Thymus (tissue), 11 donors: ENCODE data around the gene TIPIN. TPM values are rescaled to one million over a fixed set of nuclear protein-coding genes. Genes with fewer than 3 reads are reported as not detected.
"Not testable (repeated sequence)": the region's sequence is repeated elsewhere in the genome, so short reads cannot be mapped to it uniquely, and the experiment has no call there.

Experiments used
- DNase-seq, 9 donors: peaks; one replicate each; pipeline ENCODE4 v3.0.0-alpha.2; 2013; ENCODE audit warnings: low spot score in 9 of 9, low read depth in 6 of 9, missing footprints in 1 of 9
- H3K27ac ChIP-seq, 2 donors: one replicate each; pipeline ENCODE4 v1.5.1; 2013; ENCODE audit warnings: control low read depth in 1 of 2, low read depth in 1 of 2, low read length in 1 of 2, mild to moderate bottlenecking in 1 of 2, moderate library complexity in 1 of 2
- H3K27me3 ChIP-seq, 2 donors: one replicate each; pipeline ENCODE4 v1.5.1; 2013; ENCODE audit warnings: low read length in 1 of 2; ENCODE audit not compliant: control insufficient read depth in 2 of 2, insufficient read depth in 1 of 2
- H3K36me3 ChIP-seq, 2 donors: one replicate each; pipeline ENCODE4 v1.5.1; 2013; ENCODE audit warnings: low read length in 1 of 2, mild to moderate bottlenecking in 1 of 2, moderate library complexity in 1 of 2; ENCODE audit not compliant: control insufficient read depth in 2 of 2, insufficient read depth in 2 of 2
- H3K4me1 ChIP-seq, 2 donors: one replicate each; pipeline ENCODE4 v1.5.1; 2013; ENCODE audit warnings: low read length in 2 of 2; ENCODE audit not compliant: control insufficient read depth in 2 of 2, insufficient read depth in 2 of 2
- H3K4me3 ChIP-seq, 2 donors: one replicate each; pipeline ENCODE4 v1.5.1; 2013; ENCODE audit warnings: low read length in 2 of 2, control low read depth in 1 of 2, mild to moderate bottlenecking in 1 of 2
- H3K9me3 ChIP-seq, 2 donors: one replicate each; pipeline ENCODE4 v1.5.1; 2013; ENCODE audit warnings: low read length in 1 of 2, mild to moderate bottlenecking in 1 of 2; ENCODE audit not compliant: control insufficient read depth in 2 of 2, insufficient read depth in 1 of 2
- WGBS: extraction: QIAGEN DNeasy Blood & Tissue Kit; methylation state at CpG from one replicate; pipeline ENCODE4 v1.1.7; 2013; 5-methylcytosine and 5-hydroxymethylcytosine counted together
- polyA plus RNA-seq: library from polyadenylated mRNA; stranded (reverse); fragments of 200-250 nt; gene quantifications from one replicate; pipeline ENCODE4 v1.2.3, GENCODE V29; 2013
- total RNA-seq: library from RNA; stranded (reverse); fragments of 120-200 nt; gene quantifications from one replicate; pipeline ENCODE4 v1.2.4, GENCODE V29; 2013
- donor health status: healthy.

The TIPIN gene
- total and polyA plus RNA-seq, 2 donors, result 6.2 to 15.1 TPM

DNA sequence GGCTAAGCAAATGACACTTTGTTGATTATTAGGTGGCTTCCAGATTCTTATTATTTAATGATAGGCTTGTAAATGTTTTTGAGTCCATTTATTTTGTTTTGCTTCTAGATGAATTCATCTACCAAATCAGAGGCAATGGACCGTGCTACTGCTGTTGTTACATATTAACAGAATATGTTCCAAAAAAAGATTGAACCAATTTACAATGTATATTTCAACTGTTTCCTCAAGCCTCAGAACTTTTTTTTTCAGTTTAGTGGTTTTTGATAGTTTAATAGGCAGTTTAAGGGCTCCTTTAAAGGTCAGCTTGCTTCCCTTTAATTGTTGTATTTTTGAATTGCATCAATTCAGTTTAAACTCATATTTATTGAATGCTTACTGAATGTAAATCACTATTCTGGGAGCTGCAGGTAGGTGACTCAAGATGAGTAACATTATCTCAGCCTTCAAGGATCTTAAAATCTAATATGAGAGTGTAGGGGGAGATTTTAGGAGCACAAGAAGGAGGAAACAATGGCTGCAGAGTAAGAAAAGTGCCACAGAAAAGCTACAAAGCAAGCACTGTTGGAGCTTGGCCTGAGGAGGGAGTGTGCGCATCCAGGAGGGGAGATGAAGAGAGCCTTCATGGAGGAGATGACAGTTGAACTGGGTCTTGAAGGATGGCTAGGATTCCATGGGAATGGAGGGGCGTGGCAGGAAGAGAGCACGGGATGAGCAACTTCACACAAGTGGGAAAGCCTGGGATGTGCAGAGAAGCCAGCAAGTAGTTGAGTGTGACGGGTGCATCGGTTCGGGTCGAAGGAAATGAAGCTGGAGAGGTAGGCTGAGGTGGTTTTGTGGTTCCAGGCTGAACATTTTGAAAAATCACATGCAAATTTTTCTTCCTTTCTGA is 44.9 kb upstream of the TIPIN start:
- no peaks in the 10 kb centered on the region for H3K27me3 ChIP-seq
- no peak overlapping the region for H3K4me3 ChIP-seq
- peaks cover 18 to 32% of the 10 kb centered on the region in 2 donors for H3K4me1 ChIP-seq
- no peaks in the 10 kb centered on the region for H3K9me3 ChIP-seq
- H3K27ac ChIP-seq, result peak overlapping the region in 1 of 2 donors; percentile 44
- DNase-seq, result peak in 1 of 9 donors; percentile 57
- peaks cover under 1 to 6% of the 10 kb centered on the region in 2 donors for H3K36me3 ChIP-seq
- WGBS, result 33% methylated on average over 8 of the region's 8 CpGs

DNA sequence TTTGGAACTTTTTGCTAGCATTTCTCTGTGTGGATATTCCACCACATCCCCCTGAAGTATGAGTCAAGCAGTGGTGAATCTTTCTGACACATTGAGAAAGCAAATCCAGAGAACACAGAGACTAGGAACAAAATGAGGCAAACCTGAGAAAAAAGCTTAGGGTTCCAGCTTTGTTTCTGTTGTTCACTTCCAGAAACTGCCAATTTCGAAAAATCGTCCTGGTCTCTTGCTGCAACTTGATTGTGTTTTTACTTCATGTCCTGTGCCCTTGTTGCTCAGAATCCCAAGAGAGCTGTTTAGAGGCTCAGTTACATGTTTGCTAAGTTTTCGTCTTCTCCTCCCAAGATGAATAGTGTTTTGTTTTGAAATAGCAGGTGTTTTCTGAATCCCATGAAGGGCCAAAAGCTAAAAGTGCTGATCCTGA is 43.9 kb upstream of the TIPIN start:
- H3K4me3 ChIP-seq, result no peak overlapping the region
- peak overlapping the region in 1 of 2 donors; percentile 4 for H3K27ac ChIP-seq
- peaks cover 17 to 26% of the 10 kb centered on the region in 2 donors for H3K4me1 ChIP-seq
- H3K27me3 ChIP-seq, result no peaks in the 10 kb centered on the region
- DNase-seq, result no peak
- H3K36me3 ChIP-seq, result peaks cover 6% of the 10 kb centered on the region in 2 donors
- 71% methylated on average over 3 of the region's 3 CpGs for WGBS
- H3K9me3 ChIP-seq, result no peaks in the 10 kb centered on the region

DNA sequence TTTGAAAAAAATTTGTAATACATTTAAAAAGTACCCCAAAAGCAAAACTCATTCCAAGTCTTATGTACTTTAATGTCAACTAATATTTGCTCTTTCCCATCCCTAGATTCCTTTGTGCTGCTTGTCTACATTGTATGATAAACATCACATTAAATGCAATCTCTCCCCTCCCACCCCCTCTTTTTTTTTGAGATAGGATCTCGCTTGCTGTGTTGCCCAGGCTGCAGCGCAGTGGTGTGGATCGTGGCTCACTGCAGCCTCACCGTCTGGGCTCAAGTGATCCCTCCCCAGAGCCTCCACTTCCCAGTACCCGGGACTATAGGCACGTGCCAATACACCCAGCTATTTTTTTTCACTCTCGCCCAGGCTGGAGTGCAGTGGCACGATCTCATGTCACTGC is 42.8 kb upstream of the TIPIN start:
- no peaks in the 10 kb centered on the region for H3K9me3 ChIP-seq
- no peak overlapping the region for H3K4me3 ChIP-seq
- no peak for DNase-seq
- no peaks in the 10 kb centered on the region for H3K27me3 ChIP-seq
- H3K4me1 ChIP-seq, result peaks cover 7 to 21% of the 10 kb centered on the region in 2 donors
- H3K36me3 ChIP-seq, result peaks cover 6% of the 10 kb centered on the region in 2 donors
- no peak overlapping the region for H3K27ac ChIP-seq
- 94% methylated on average over 8 of the region's 8 CpGs for WGBS

DNA sequence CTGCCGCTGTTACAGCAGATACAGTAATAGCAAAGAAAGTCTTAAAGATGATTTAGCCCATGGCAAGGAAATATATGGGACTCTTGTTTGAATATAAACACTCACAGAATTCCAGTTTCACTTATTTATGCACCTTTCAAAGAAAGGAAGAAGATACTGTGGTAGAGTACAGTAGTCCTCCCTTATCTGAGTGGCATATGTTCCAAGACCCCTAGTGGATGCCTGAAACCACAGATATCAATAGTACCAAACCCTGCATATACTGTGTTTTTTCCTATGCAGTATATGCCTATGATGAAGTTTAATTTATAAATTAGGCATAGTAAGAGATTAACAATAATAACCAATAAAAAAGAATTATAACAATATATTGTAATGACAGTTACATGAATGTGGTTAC is 38.4 kb upstream of the TIPIN start:
- H3K9me3 ChIP-seq, result no peaks in the 10 kb centered on the region
- H3K36me3 ChIP-seq, result peaks cover 6 to 11% of the 10 kb centered on the region in 2 donors
- no peaks in the 10 kb centered on the region for H3K27me3 ChIP-seq
- H3K4me1 ChIP-seq, result peaks cover 11 to 20% of the 10 kb centered on the region in 2 donors
- no peak for DNase-seq
- H3K27ac ChIP-seq, result no peak overlapping the region
- no peak overlapping the region for H3K4me3 ChIP-seq
- WGBS, result 100% methylated on average over 1 of the region's 1 CpG

DNA sequence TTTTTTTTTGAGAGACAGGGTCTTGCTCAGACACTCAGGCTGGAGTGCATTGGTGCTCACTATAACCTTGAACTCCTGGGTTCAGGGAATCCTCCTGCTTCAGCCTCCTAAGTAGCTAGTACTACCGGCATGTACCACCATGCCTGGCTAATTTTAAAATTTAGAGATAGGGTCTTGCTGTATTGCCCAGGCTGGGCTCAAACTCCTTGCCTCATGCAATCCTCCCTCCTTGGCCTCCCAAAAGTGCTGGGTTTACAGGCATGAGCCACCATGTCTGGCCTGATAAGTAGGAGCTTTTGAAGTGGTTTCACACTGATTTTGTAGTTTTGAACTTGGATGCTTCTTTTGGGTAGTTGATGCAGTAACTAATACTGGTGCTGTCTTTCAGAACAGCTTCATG is 38.0 kb upstream of the TIPIN start:
- no peak for DNase-seq
- peaks cover 6 to 13% of the 10 kb centered on the region in 2 donors for H3K36me3 ChIP-seq
- H3K9me3 ChIP-seq, result no peaks in the 10 kb centered on the region
- peaks cover 16 to 25% of the 10 kb centered on the region in 2 donors for H3K4me1 ChIP-seq
- H3K27ac ChIP-seq, result no peak overlapping the region
- no peaks in the 10 kb centered on the region for H3K27me3 ChIP-seq
- WGBS, result 100% methylated on average over 1 of the region's 1 CpG
- no peak overlapping the region for H3K4me3 ChIP-seq

DNA sequence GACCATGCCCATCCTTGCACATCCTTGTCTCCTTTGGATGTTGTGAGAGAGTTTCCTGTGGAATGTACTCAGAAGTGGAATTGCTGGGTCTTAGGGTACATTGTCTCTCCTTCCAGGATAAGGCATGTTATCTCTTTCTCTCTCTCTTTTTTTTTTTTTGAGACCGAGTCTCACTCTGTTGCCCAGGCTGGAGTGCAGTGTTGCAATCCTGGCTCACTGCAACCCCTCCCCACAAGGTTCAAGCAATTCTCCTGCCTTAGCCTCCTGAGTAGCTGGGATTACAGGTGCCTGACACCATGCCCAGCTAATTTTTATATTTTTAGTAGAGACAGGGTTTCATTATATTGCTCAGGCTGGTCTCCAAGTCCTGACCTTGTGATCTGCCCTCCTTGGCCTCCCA is 36.6 kb upstream of the TIPIN start:
- H3K27me3 ChIP-seq, H3K9me3 ChIP-seq, DNase-seq, H3K27ac ChIP-seq, H3K4me3 ChIP-seq: not testable (repeated sequence)
- WGBS, result 96% methylated on average over 1 of the region's 1 CpG
- Histone ChIP-seq H3K4me1 (peaks cover 26 to 33% of the 10 kb centered on the region in 2 donors), H3K36me3 (peaks cover 6 to 13% of the 10 kb centered on the region in 2 donors)

DNA sequence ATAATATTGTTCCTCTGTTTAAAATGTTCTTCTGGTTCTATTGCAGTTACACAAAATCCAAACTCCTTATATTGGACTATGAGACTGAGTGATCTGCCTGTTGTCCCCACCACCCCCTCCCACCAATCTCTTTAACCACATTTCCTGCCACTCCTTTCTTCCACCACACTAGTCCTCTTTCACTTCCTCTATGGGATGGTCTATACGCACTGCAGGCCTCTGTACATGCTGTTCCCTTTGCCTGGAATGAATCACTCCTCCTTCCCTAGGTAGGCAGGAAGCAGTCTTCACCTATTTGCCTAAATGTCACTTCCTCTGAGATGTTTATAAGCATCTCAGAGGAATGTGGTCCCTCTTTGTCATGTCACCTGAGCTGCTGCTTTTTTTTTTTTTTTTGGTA is 34.2 kb upstream of the TIPIN start:
- DNase-seq, result peak in 1 of 9 donors; percentile 49
- Histone ChIP-seq H3K4me3 (no peak overlapping the region), H3K27ac (peak overlapping the region in 1 of 2 donors; percentile 37), H3K4me1 (peaks cover 26 to 43% of the 10 kb centered on the region in 2 donors), H3K27me3 (no peaks in the 10 kb centered on the region), H3K9me3 (no peaks in the 10 kb centered on the region), H3K36me3 (peaks cover 0 to 8% of the 10 kb centered on the region in 2 donors)
- 6% methylated on average over 1 of the region's 1 CpG for WGBS

DNA sequence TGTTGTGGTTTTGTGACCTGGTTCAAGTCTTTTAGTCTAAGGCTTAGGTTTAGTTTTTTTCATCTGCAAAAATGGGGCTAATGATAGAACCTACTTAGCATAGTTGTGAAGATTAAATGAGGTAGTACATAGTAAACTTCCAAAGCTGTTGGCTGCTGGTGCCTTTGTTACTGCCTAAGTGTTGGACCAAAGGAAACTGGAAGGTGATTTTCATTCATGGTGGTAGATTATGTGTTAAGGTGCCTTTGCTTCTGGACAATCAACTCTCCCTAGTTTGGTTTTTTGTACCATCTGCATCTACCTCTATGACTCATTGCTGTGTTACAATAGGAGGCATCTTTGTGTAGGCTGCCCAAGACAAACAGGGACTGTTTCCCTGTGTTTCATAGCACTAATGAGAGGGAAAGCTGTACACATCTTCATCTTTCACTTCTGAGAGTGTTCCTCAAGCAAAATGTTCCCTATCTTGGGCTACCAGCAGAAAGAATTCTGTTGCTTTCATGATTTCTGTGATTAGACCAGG is 33.4 kb upstream of the TIPIN start:
- Histone ChIP-seq H3K4me1 (peaks cover 26 to 43% of the 10 kb centered on the region in 2 donors), H3K9me3 (no peaks in the 10 kb centered on the region), H3K27ac (peak overlapping the region in 1 of 2 donors; percentile 49), H3K27me3 (no peaks in the 10 kb centered on the region), H3K4me3 (no peak overlapping the region), H3K36me3 (peaks cover 0 to 8% of the 10 kb centered on the region in 2 donors)
- DNase-seq, result no peak

DNA sequence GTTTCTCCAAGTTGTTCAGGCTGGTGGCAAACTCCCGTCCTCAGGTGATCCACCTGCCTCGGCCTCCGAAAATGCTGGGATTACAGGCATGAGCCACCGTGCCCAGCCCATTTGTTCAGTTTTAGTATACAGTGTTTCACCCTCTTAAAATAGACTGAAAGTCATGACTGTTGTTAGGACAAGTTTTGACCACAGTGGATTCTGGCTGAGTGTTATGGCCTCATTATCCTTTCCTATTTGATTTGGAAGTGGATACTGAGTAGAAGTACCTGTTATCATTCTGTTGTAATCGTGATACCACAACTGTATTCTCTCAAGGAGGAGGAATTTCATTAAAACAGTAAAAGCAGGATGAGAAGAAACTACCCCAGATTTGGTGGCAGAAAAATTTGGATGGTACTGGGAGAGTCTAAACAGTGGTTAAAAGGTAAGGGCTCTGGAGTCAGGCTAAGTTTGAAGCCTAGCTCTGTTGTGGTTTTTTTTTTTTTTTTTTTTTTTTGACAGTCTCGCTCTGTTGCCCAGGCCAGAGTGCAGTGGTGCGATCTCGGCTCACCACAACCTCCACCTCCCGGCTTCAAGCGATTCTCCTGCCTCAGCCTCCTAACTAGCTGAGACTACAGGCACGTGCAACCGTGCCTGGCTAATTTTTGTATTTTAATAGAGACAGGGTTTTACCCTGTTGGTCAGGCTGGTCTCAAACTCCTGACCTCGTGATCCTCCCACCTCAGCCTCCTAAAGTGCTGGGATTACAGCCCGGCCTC is 32.8 kb upstream of the TIPIN start:
- Histone ChIP-seq H3K4me3 (no peak overlapping the region), H3K27ac (no peak overlapping the region), H3K27me3 (no peaks in the 10 kb centered on the region), H3K36me3 (peaks cover 0 to 8% of the 10 kb centered on the region in 2 donors), H3K9me3 (no peaks in the 10 kb centered on the region), H3K4me1 (peaks cover 26 to 39% of the 10 kb centered on the region in 2 donors)
- no peak for DNase-seq
- 62% methylated on average over 14 of the region's 14 CpGs for WGBS
